Astrocyte (in vitro differentiated cells and primary cell): ENCODE measurements around the gene SLC18B1. TPM values are rescaled to one million over a fixed set of nuclear protein-coding genes. Genes with fewer than 3 reads are reported as not detected.

Source experiments
- DNase-seq: peaks from one replicate; pipeline ENCODE4 v3.0.0-alpha.2; 2010; ENCODE audit warnings: low read depth
- FAIRE-seq: peaks from 2 replicates; lab custom pipeline; 2011; peaks lifted over from hg19 to GRCh38; lab: Jason Lieb, UNC
- H2AFZ ChIP-seq: 2 replicates; pipeline ENCODE4 v1.6.0; 2012; ENCODE audit warnings: low read depth, low read length, inconsistent platforms
- H3K27ac ChIP-seq: 2 replicates; pipeline ENCODE4 v1.5.1; 2011; ENCODE audit warnings: low read depth, low read length, inconsistent platforms
- H3K27me3 ChIP-seq: 2 replicates; pipeline ENCODE4 v1.6.0; 2011; ENCODE audit warnings: low read length, inconsistent platforms; ENCODE audit not compliant: insufficient read depth
- H3K36me3 ChIP-seq: 2 replicates; pipeline ENCODE4 v1.5.1; 2011; ENCODE audit warnings: low read length, inconsistent platforms; ENCODE audit not compliant: insufficient read depth
- H3K4me1 ChIP-seq: 2 replicates; pipeline ENCODE4 v1.5.1; 2011; ENCODE audit warnings: low read length, inconsistent platforms; ENCODE audit not compliant: insufficient read depth
- H3K4me2 ChIP-seq: 2 replicates; pipeline ENCODE4 v1.6.0; 2012; ENCODE audit warnings: low read length, inconsistent platforms
- H3K4me3 ChIP-seq: 2 replicates; pipeline ENCODE4 v1.5.1; 2011; ENCODE audit warnings: low read depth, mild to moderate bottlenecking, low read length, inconsistent platforms; ENCODE audit not compliant: insufficient read depth
- H3K79me2 ChIP-seq: 2 replicates; pipeline ENCODE4 v1.6.0; 2012; ENCODE audit warnings: mild to moderate bottlenecking, low read length, inconsistent platforms; ENCODE audit not compliant: insufficient read depth
- H3K9ac ChIP-seq: 2 replicates; pipeline ENCODE4 v1.6.0; 2012; ENCODE audit warnings: mild to moderate bottlenecking, low read length, inconsistent platforms
- H3K9me3 ChIP-seq: 2 replicates; pipeline ENCODE4 v1.5.1; 2012; ENCODE audit warnings: low read depth, mild to moderate bottlenecking, low read length, inconsistent platforms; ENCODE audit not compliant: insufficient read depth
- H4K20me1 ChIP-seq: 2 replicates; pipeline ENCODE4 v1.6.0; 2012; ENCODE audit warnings: low read length, inconsistent platforms; ENCODE audit not compliant: insufficient read depth
- H3K27ac Mint-ChIP-seq: one replicate; pipeline ENCODE4 v1.8.0; 2021; ENCODE audit warnings: mild to moderate bottlenecking, mixed read lengths; ENCODE audit not compliant: unreplicated experiment
- H3K27me3 Mint-ChIP-seq: one replicate; pipeline ENCODE4 v1.8.0; 2021; ENCODE audit warnings: low read depth, mixed read lengths; ENCODE audit not compliant: unreplicated experiment
- H3K36me3 Mint-ChIP-seq: one replicate; pipeline ENCODE4 v1.8.0; 2021; ENCODE audit warnings: low read depth, mixed read lengths; ENCODE audit not compliant: unreplicated experiment
- H3K4me1 Mint-ChIP-seq: one replicate; pipeline ENCODE4 v1.8.0; 2021; ENCODE audit warnings: low read depth, mixed read lengths; ENCODE audit not compliant: unreplicated experiment
- H3K4me3 Mint-ChIP-seq: one replicate; pipeline ENCODE4 v1.8.0; 2021; ENCODE audit warnings: mild to moderate bottlenecking, moderate library complexity, mixed read lengths; ENCODE audit not compliant: unreplicated experiment
- H3K9me3 Mint-ChIP-seq: one replicate; pipeline ENCODE4 v1.8.0; 2021; ENCODE audit warnings: mild to moderate bottlenecking, mixed read lengths; ENCODE audit not compliant: unreplicated experiment
- CTCF ChIP-seq: IDR thresholded peaks from 2 replicates; pipeline ENCODE4 v1.5.1; 2011; ENCODE audit warnings: low read depth, mild to moderate bottlenecking, inconsistent platforms, low read length, moderate library complexity; ENCODE audit not compliant: insufficient read depth
- EZH2 ChIP-seq: IDR thresholded peaks from 2 replicates; pipeline ENCODE4 v1.6.1; 2012; ENCODE audit warnings: mild to moderate bottlenecking, low read length, inconsistent platforms; ENCODE audit not compliant: insufficient read depth
- total RNA-seq: library from RNA; stranded (reverse); gene quantifications from 2 replicates; pipeline ENCODE4 v1.2.1, GENCODE V29; 2021

SLC18B1 gene
- total RNA-seq, 1 donor from 2014 or later, result 8.2 TPM

GRCh38 chr6:132812756-132813172, 14.3 kb upstream of the SLC18B1 start:
- no peaks in the 10 kb centered on the region for H3K27me3 ChIP-seq
- peak; percentile 25 for DNase-seq
- peak overlapping the region; percentile 84 for H3K27ac ChIP-seq
- no peaks in the 10 kb centered on the region for H3K9me3 Mint-ChIP-seq
- H3K9ac ChIP-seq, result peak overlapping the region; percentile 99
- H3K36me3 ChIP-seq, result peaks cover 26% of the 10 kb centered on the region
- peaks cover 33% of the 10 kb centered on the region for H4K20me1 ChIP-seq
- peak overlapping the region; percentile 99 for H2AFZ ChIP-seq
- peak overlapping the region; percentile 77 for H3K27ac Mint-ChIP-seq
- no peaks in the 10 kb centered on the region for H3K27me3 Mint-ChIP-seq
- H3K4me2 ChIP-seq, result peak overlapping the region; percentile 95
- H3K4me3 ChIP-seq, result peak overlapping the region; percentile 100
- H3K9me3 ChIP-seq, result no peaks in the 10 kb centered on the region
- peaks cover 16% of the 10 kb centered on the region for H3K4me1 ChIP-seq
- TF ChIP-seq EZH2, result no peak
- no peak for TF ChIP-seq CTCF
- peaks cover 22% of the 10 kb centered on the region for H3K36me3 Mint-ChIP-seq
- H3K4me3 Mint-ChIP-seq, result peak overlapping the region; percentile 99
- peaks cover 34% of the 10 kb centered on the region for H3K79me2 ChIP-seq
- FAIRE-seq, result no peak
- H3K4me1 Mint-ChIP-seq, result peaks cover 17% of the 10 kb centered on the region

GRCh38 chr6:132812255-132812732, 13.9 kb upstream of the SLC18B1 start:
- peak overlapping the region; percentile 99 for H3K9ac ChIP-seq
- H3K4me1 ChIP-seq, result peaks cover 16% of the 10 kb centered on the region
- H3K79me2 ChIP-seq, result peaks cover 29% of the 10 kb centered on the region
- peak overlapping the region; percentile 77 for H3K27ac Mint-ChIP-seq
- no peak for TF ChIP-seq CTCF
- TF ChIP-seq EZH2, result no peak
- H3K4me3 Mint-ChIP-seq, result peak overlapping the region; percentile 99
- no peaks in the 10 kb centered on the region for H3K9me3 ChIP-seq
- H3K27ac ChIP-seq, result peak overlapping the region; percentile 84
- H2AFZ ChIP-seq, result peak overlapping the region; percentile 99
- peak; percentile 33 for DNase-seq
- peak overlapping the region; percentile 95 for H3K4me2 ChIP-seq
- H3K36me3 Mint-ChIP-seq, result peaks cover 19% of the 10 kb centered on the region
- H3K4me3 ChIP-seq, result peak overlapping the region; percentile 100
- H3K27me3 Mint-ChIP-seq, result no peaks in the 10 kb centered on the region
- H3K4me1 Mint-ChIP-seq, result peaks cover 13% of the 10 kb centered on the region
- peaks cover 21% of the 10 kb centered on the region for H3K36me3 ChIP-seq
- H4K20me1 ChIP-seq, result peaks cover 29% of the 10 kb centered on the region
- no peaks in the 10 kb centered on the region for H3K9me3 Mint-ChIP-seq
- FAIRE-seq, result no peak
- no peaks in the 10 kb centered on the region for H3K27me3 ChIP-seq

- H3K9ac ChIP-seq, result no peak overlapping the region
- H2AFZ ChIP-seq, result no peak overlapping the region
- Mint-ChIP-seq H3K27me3 (no peaks in the 10 kb centered on the region), H3K36me3 (peaks cover 13% of the 10 kb centered on the region), H3K9me3 (no peaks in the 10 kb centered on the region), H3K27ac (no peak overlapping the region), H3K4me1 (peaks cover 6% of the 10 kb centered on the region), H3K4me3 (no peak overlapping the region)
- no peak for TF ChIP-seq EZH2
- TF ChIP-seq CTCF, result no peak
- H3K27me3 ChIP-seq, result no peaks in the 10 kb centered on the region
- H3K79me2 ChIP-seq, result peaks cover 19% of the 10 kb centered on the region
- H3K27ac ChIP-seq, result no peak overlapping the region
- H3K4me3 ChIP-seq, result no peak overlapping the region
- H3K9me3 ChIP-seq, result no peaks in the 10 kb centered on the region
- H4K20me1 ChIP-seq, result peaks cover 18% of the 10 kb centered on the region
- peaks cover 6% of the 10 kb centered on the region for H3K4me1 ChIP-seq
- DNase-seq, result no peak
- FAIRE-seq, result no peak
- H3K4me2 ChIP-seq, result no peak overlapping the region
- peaks cover 11% of the 10 kb centered on the region for H3K36me3 ChIP-seq
These were observed 12.8 kb upstream of the SLC18B1 start for GRCh38 chr6:132811276-132811675.
